Heart right ventricle (tissue), 16 donors: Measurements from ENCODE around the gene CCDC71. TPM values are rescaled to one million over a fixed set of nuclear protein-coding genes. Genes with fewer than 3 reads are reported as not detected.

Experiments used
- ATAC-seq, 8 donors: fragments of 200-7000 bp; cut with Tn5 transposase; one replicate each; pipeline ENCODE4 v1.9.1; 2020; ENCODE audit warnings: mild to moderate bottlenecking in 8 of 8, moderate library complexity in 8 of 8, moderate number of reproducible peaks in 1 of 8
- DNase-seq, 2 donors: peaks; one replicate each; pipeline ENCODE4 v3.0.0-alpha.2; 2020
- H3K27ac ChIP-seq, 10 donors: fragments of 200-600 bp; sonication (generic) in 2 of 10; one replicate each; pipeline versions ENCODE4 v1.5.0 to v1.8.0; 2020 to 2022; ENCODE audit warnings: mild to moderate bottlenecking in 3 of 10
- H3K27me3 ChIP-seq, 7 donors: fragments of 200-600 bp; one replicate each; pipeline ENCODE4 v1.8.0; 2021 to 2022; ENCODE audit warnings: mild to moderate bottlenecking in 2 of 7
- H3K36me3 ChIP-seq, 9 donors: fragments of 200-600 bp; sonication (generic) in 1 of 9; one replicate each; pipeline versions ENCODE4 v1.5.0 to v1.8.0; 2020 to 2022; ENCODE audit warnings: mild to moderate bottlenecking in 2 of 9
- H3K4me1 ChIP-seq, 9 donors: fragments of 200-600 bp; sonication (generic) in 1 of 9; one replicate each; pipeline versions ENCODE4 v1.5.0 to v1.8.0; 2020 to 2022; ENCODE audit warnings: mild to moderate bottlenecking in 4 of 9
- H3K4me3 ChIP-seq, 10 donors: fragments of 200-600 bp; sonication (generic) in 2 of 10; one replicate each; pipeline versions ENCODE4 v1.5.0 to v1.8.0; 2020 to 2022; ENCODE audit warnings: mild to moderate bottlenecking in 7 of 10, moderate library complexity in 2 of 10
- H3K9me3 ChIP-seq, 11 donors: fragments of 200-600 bp in 10 of 11; sonication (generic) in 2 of 11; one replicate each; pipeline versions ENCODE4 v1.5.0 to v1.8.0; 2013 to 2022; ENCODE audit warnings: mild to moderate bottlenecking in 2 of 11, control low read depth in 1 of 11, moderate library complexity in 1 of 11
- CTCF ChIP-seq, 9 donors: fragments of 200-600 bp; sonication (generic) in 2 of 9; IDR thresholded peaks; one replicate each; pipeline versions ENCODE4 v1.5.0 to v1.8.0; 2021 to 2022; ENCODE audit warnings: antibody characterized with exemption in 9 of 9, mild to moderate bottlenecking in 5 of 9, moderate library complexity in 1 of 9
- WGBS, 2 donors: extraction: QIAGEN DNeasy Blood & Tissue Kit; methylation state at CpG; one replicate each; pipeline ENCODE4 v1.1.7; 2013; ENCODE audit warnings: inconsistent platforms in 1 of 2; 5-methylcytosine and 5-hydroxymethylcytosine counted together
- intact Hi-C, 10 donors: fragments of 100-400 bp; cut with DNase I; formaldehyde crosslinking; loops; one replicate each; pipeline versions ENCODE4 v1.11.1 to v1.14.2; 2022
- polyA plus RNA-seq, 2 donors: library from polyadenylated mRNA; stranded (reverse); fragments of 200-250 nt; gene quantifications; one replicate each; pipeline ENCODE4 v1.2.3, GENCODE V29; 2013
- total RNA-seq, 10 donors: library from RNA; stranded (reverse); fragmentation: NEBNext Ultra II Directional in 3 of 10; extraction: Animal tissue kit (Norgen Biotek cat#: 25700) in 3 of 10; gene quantifications; one replicate each; pipeline versions ENCODE4 v1.2.1 to v1.2.4, GENCODE V29; 2021 to 2023
- donor health status: Arrhythmogenic right ventricular cardiomyopathy.
- donor health status: ischemic (EF 13 %, LVEDD 7.1; RV severe dilation, severe dysfunction).
- donor health status: healthy with polysubstance abuse.
- donor health status: DM: no; HTN: yes; CAD: no.
- donor health status: DM: no; HTN: no; CAD: no.
- donor health status: ischemic (EF 25% LVEDD 6.9; RV normal size, moderate dysfunction).
- donor health status: ischemic (EF 25% LVEDD 5.7; RV mildly dilated, moderate dysfunction).
- donor health status: healthy.
- donor health status: DM: yes; HTN: yes; CAD: no.
- donor health status: Ischemic cardiomyopathy.
- donor health status: ischemic (EF 35%, LVEDD 5.7; RV mildly dilated, moderate dysfunction).
- donor health status: nonischemic (EF 11% LVEDD 7.7; RV severe dilation, severe dysfunction).
- donor health status: DM: yes; HTN: yes; CAD: no.
- donor health status: PGD.
- donor health status: ischemic (EF 29% LVEDD 5.4; RV normal size, mild dysfunction).
- donor health status: nonischemic (EF 23%, LVEDD 6.1; RV moderate dilation, normal function).

CCDC71 gene
- total and polyA plus RNA-seq, 12 donors, result 7.2 to 16.9 (median 12.3) TPM

GRCh38 chr3:49183873-49184272 lies 17.7 kb upstream of the CCDC71 start:
- intact Hi-C loops, result no loop called here
- 32 to 60% methylated on average over 1 of the region's 1 CpG for WGBS, 2 donors
- TF ChIP-seq CTCF (IDR thresholded peaks at IDR 0.05), result no peak

GRCh38 chr3:49182682-49183081 lies 16.6 kb upstream of the CCDC71 start:
- Histone ChIP-seq H3K36me3 (peaks cover 0 to 13% (median 0%) of the 10 kb centered on the region in 9 donors), H3K4me1 (peaks cover 2 to 19% (median 13%) of the 10 kb centered on the region in 9 donors), H3K9me3 (no peaks in the 10 kb centered on the region), H3K27me3 (no peaks in the 10 kb centered on the region), H3K27ac (no peak overlapping the region), H3K4me3 (no peak overlapping the region)
- intact Hi-C loops, result no loop called here
- no peak for DNase-seq
- WGBS, 2 donors, result 94 to 96% methylated on average over 24 of the region's 24 CpGs
- TF ChIP-seq CTCF (IDR thresholded peaks at IDR 0.05), result no peak
- no peak for ATAC-seq

More at GRCh38 chr3:49183873-49184272, 17.7 kb upstream of the CCDC71 start:
- ATAC-seq (no peak), DNase-seq (no peak)
- no peaks in the 10 kb centered on the region for H3K27me3 ChIP-seq
- peaks cover 0 to 7% (median 2%) of the 10 kb centered on the region in 9 donors for H3K4me1 ChIP-seq
- no peaks in the 10 kb centered on the region for H3K9me3 ChIP-seq
- no peak overlapping the region for H3K4me3 ChIP-seq
- no peak overlapping the region for H3K27ac ChIP-seq
- peaks cover 0 to 2% (median 0%) of the 10 kb centered on the region in 9 donors for H3K36me3 ChIP-seq

GRCh38 chr3:49181351-49181750 lies 15.2 kb upstream of the CCDC71 start:
- intact Hi-C loops, result no loop called here
- no peak for TF ChIP-seq CTCF (IDR thresholded peaks at IDR 0.05)
- no peaks in the 10 kb centered on the region for H3K9me3 ChIP-seq
- ATAC-seq (no peak), DNase-seq (no peak)
- peaks cover 2 to 32% (median 23%) of the 10 kb centered on the region in 9 donors for H3K4me1 ChIP-seq
- peaks cover 0 to 26% (median 0%) of the 10 kb centered on the region in 9 donors for H3K36me3 ChIP-seq
- H3K4me3 ChIP-seq, result no peak overlapping the region
- WGBS, 2 donors, result 69 to 76% methylated on average over 6 of the region's 6 CpGs
- H3K27ac ChIP-seq, result no peak overlapping the region
- H3K27me3 ChIP-seq, result no peaks in the 10 kb centered on the region

- peaks cover 0 to 39% (median 10%) of the 10 kb centered on the region in 9 donors for H3K36me3 ChIP-seq
- no peaks in the 10 kb centered on the region for H3K9me3 ChIP-seq
- H3K27me3 ChIP-seq, result no peaks in the 10 kb centered on the region
- no peak for TF ChIP-seq CTCF (IDR thresholded peaks at IDR 0.05)
- intact Hi-C loops, result no loop called here
- no peak overlapping the region for H3K4me3 ChIP-seq
- DNase-seq, result no peak
- peaks cover 2 to 44% (median 32%) of the 10 kb centered on the region in 9 donors for H3K4me1 ChIP-seq
- no peak overlapping the region for H3K27ac ChIP-seq
- ATAC-seq, result no peak
These were observed 14.0 kb upstream of the CCDC71 start for GRCh38 chr3:49180116-49180515.
